Gastroesophageal sphincter (tissue), 3 donors: Measurements from ENCODE around the gene TAOK3.

Experiments used
- EP300 ChIP-seq: sonication (generic); formaldehyde crosslinking; IDR thresholded peaks from one replicate; pipeline ENCODE4 v1.6.1; 2017; ENCODE audit warnings: antibody characterized with exemption, mild to moderate bottlenecking
- POLR2A ChIP-seq, 2 donors: fragments of 450-650 bp; IDR thresholded peaks; one replicate each; pipeline ENCODE4 v1.6.1; 2017; ENCODE audit warnings: antibody characterized with exemption in 2 of 2, mild to moderate bottlenecking in 2 of 2, moderate library complexity in 1 of 2
- POLR2AphosphoS5 ChIP-seq: sonication (generic); formaldehyde crosslinking; IDR thresholded peaks from one replicate; pipeline ENCODE4 v1.6.1; 2017; ENCODE audit warnings: antibody characterized with exemption
- TF ChIP-seq, protein P1 (sequence below), 4 experiments: fragments of 200-600 bp in 2 of 4; fragments of 450-650 bp in 2 of 4; sonication (generic) in 1 of 4; IDR thresholded peaks; one replicate each; pipeline ENCODE4 v1.5.1; 2017 to 2019; ENCODE audit warnings: antibody characterized with exemption in 4 of 4, mild to moderate bottlenecking in 2 of 4, moderate library complexity in 2 of 4

DNA sequence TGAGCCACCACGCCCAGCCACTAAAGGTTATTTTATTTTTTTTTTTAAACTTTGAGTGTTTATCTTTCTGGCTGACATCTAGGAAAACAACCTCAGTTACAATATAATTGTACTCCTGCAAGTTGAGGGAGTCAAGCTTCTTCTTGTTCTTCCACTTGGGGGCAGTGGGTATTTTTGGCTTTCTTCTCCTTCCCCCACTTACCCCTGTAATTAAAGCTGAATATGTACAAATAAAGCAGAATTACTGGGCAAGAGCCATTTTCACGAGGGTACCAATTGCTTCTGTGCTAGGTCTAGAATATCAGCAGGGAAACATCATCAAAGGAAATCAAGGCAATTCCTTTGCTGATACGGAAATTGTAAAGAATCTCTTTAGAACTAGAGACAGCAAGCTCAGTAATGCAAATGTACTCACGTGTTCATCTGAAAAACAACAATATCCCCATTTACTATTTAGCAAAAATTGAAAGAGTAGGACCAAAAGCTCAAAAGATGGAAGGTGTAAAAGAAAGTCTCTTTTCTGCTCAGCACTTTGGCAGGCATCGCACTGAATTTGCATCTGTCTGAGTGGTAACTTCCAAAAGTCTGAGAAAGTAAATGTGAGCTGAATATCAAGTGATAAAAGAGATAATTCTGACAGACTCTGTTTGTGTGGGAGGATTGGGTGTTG lies 72.8 kb downstream of the TAOK3 start:
- TF ChIP-seq, protein P1, sequence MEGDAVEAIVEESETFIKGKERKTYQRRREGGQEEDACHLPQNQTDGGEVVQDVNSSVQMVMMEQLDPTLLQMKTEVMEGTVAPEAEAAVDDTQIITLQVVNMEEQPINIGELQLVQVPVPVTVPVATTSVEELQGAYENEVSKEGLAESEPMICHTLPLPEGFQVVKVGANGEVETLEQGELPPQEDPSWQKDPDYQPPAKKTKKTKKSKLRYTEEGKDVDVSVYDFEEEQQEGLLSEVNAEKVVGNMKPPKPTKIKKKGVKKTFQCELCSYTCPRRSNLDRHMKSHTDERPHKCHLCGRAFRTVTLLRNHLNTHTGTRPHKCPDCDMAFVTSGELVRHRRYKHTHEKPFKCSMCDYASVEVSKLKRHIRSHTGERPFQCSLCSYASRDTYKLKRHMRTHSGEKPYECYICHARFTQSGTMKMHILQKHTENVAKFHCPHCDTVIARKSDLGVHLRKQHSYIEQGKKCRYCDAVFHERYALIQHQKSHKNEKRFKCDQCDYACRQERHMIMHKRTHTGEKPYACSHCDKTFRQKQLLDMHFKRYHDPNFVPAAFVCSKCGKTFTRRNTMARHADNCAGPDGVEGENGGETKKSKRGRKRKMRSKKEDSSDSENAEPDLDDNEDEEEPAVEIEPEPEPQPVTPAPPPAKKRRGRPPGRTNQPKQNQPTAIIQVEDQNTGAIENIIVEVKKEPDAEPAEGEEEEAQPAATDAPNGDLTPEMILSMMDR (IDR thresholded peaks at IDR 0.05), result no peak
- TF ChIP-seq EP300, result no peak
- no peak for TF ChIP-seq POLR2A (IDR thresholded peaks at IDR 0.05)
- no peak for TF ChIP-seq POLR2AphosphoS5
